WTC11 (cell line): ENCODE results near the gene CBFA2T3. TPM values are rescaled to one million over a fixed set of nuclear protein-coding genes. Genes with fewer than 3 reads are reported as not detected.

Experiments used
- ATAC-seq: fragments of 200-7000 bp; cut with Tn5 transposase; 2 replicates; pipeline ENCODE4 v1.10.0; 2021; ENCODE audit warnings: mild to moderate bottlenecking, moderate library complexity
- CTCF ChIA-PET: fragments of 300-600 bp; sonication (Branson Sonifier 250); formaldehyde crosslinking; loops from one replicate; lab custom pipeline; 2021; ENCODE audit warnings: antibody characterized with exemption; lab: Charles Lee
- POLR2A ChIA-PET: fragments of 350-600 bp; sonication (Branson Sonifier 250); formaldehyde crosslinking; loops from one replicate; lab custom pipeline; 2021; ENCODE audit warnings: antibody characterized with exemption; lab: Charles Lee
- DNase-seq: peaks from one replicate; pipeline ENCODE4 v3.0.0; 2021; ENCODE audit warnings: low spot score
- H3K27ac Mint-ChIP-seq: 2 replicates; pipeline ENCODE4 v1.8.0; 2021; ENCODE audit warnings: mixed read lengths
- H3K27me3 Mint-ChIP-seq: 2 replicates; pipeline ENCODE4 v1.8.0; 2021; ENCODE audit warnings: low read depth, mild to moderate bottlenecking, moderate library complexity, mixed read lengths
- H3K36me3 Mint-ChIP-seq: 2 replicates; pipeline ENCODE4 v1.8.0; 2021; ENCODE audit warnings: mixed read lengths
- H3K4me1 Mint-ChIP-seq: 2 replicates; pipeline ENCODE4 v1.8.0; 2022; ENCODE audit warnings: mixed read lengths
- H3K4me3 Mint-ChIP-seq: 2 replicates; pipeline ENCODE4 v1.8.0; 2021; ENCODE audit warnings: mild to moderate bottlenecking, moderate library complexity, mixed read lengths
- H3K9me3 Mint-ChIP-seq: 2 replicates; pipeline ENCODE4 v1.8.0; 2021; ENCODE audit warnings: mixed read lengths
- ATF1 ChIP-seq: sonication (generic); formaldehyde crosslinking; IDR thresholded peaks from 2 replicates; pipeline ENCODE4 v1.8.1; 2023; ENCODE audit warnings: mild to moderate bottlenecking, moderate library complexity, missing genetic modification reagents
- ATF3 ChIP-seq: sonication (generic); formaldehyde crosslinking; conservative IDR thresholded peaks from 2 replicates; pipeline ENCODE4 v1.8.1; 2022; ENCODE audit warnings: mild to moderate bottlenecking, missing genetic modification reagents
- CREM ChIP-seq: sonication (generic); formaldehyde crosslinking; IDR thresholded peaks from 2 replicates; pipeline ENCODE4 v1.8.1; 2022; ENCODE audit warnings: mild to moderate bottlenecking, missing genetic modification reagents, moderate library complexity
- E2F4 ChIP-seq: sonication (generic); formaldehyde crosslinking; IDR thresholded peaks from 2 replicates; pipeline ENCODE4 v1.8.1; 2022; ENCODE audit warnings: low read depth, mild to moderate bottlenecking, moderate library complexity, missing genetic modification reagents, borderline replicate concordance
- ELF4 ChIP-seq: sonication (generic); formaldehyde crosslinking; IDR thresholded peaks from 2 replicates; pipeline ENCODE4 v1.8.1; 2022; ENCODE audit warnings: low read depth, mild to moderate bottlenecking, moderate library complexity, missing genetic modification reagents
- EMX1 ChIP-seq: fragments of 250-450 bp; sonication (Bioruptor Pico); IDR thresholded peaks from 2 replicates; pipeline ENCODE4 v1.8.0; 2021; ENCODE audit warnings: mild to moderate bottlenecking
- ESRRA ChIP-seq: sonication (generic); formaldehyde crosslinking; IDR thresholded peaks from 2 replicates; pipeline ENCODE4 v1.8.1; 2022; ENCODE audit warnings: mild to moderate bottlenecking, missing genetic modification reagents, borderline replicate concordance
- GABPB1 ChIP-seq: sonication (generic); formaldehyde crosslinking; IDR thresholded peaks from 2 replicates; pipeline ENCODE4 v1.8.1; 2023; ENCODE audit warnings: mild to moderate bottlenecking, missing genetic modification reagents
- GTF2I ChIP-seq: fragments of 250-450 bp; sonication (Bioruptor Pico); conservative IDR thresholded peaks from 2 replicates; pipeline ENCODE4 v1.4.0; 2021; ENCODE audit warnings: mild to moderate bottlenecking
- HMGA2 ChIP-seq: fragments of 250-450 bp; sonication (Bioruptor Pico); IDR thresholded peaks from 2 replicates; pipeline ENCODE4 v1.4.0; 2021; ENCODE audit warnings: mild to moderate bottlenecking, moderate library complexity
- JAZF1 ChIP-seq: fragments of 250-450 bp; sonication (Bioruptor Pico); IDR thresholded peaks from 2 replicates; pipeline ENCODE4 v1.9.0; 2021; ENCODE audit warnings: moderate library complexity, mild to moderate bottlenecking, inconsistent platforms
- KAT7 ChIP-seq: sonication (generic); formaldehyde crosslinking; IDR thresholded peaks from 2 replicates; pipeline ENCODE4 v1.8.1; 2023; ENCODE audit warnings: missing genetic modification reagents, mild to moderate bottlenecking, borderline replicate concordance
- NFATC4 ChIP-seq: fragments of 250-450 bp; sonication (Bioruptor Pico); IDR thresholded peaks from 2 replicates; pipeline ENCODE4 v1.9.0; 2021; ENCODE audit warnings: mild to moderate bottlenecking
- NFE2L1 ChIP-seq: sonication (generic); formaldehyde crosslinking; IDR thresholded peaks from 2 replicates; pipeline ENCODE4 v1.8.1; 2023; ENCODE audit warnings: missing genetic modification reagents
- NFYB ChIP-seq: sonication (generic); formaldehyde crosslinking; conservative IDR thresholded peaks from 2 replicates; pipeline ENCODE4 v1.8.0; 2022; ENCODE audit warnings: low read depth, missing genetic modification reagents
- RORB ChIP-seq: fragments of 250-450 bp; sonication (Bioruptor Pico); IDR thresholded peaks from 2 replicates; pipeline ENCODE4 v1.9.0; 2021; ENCODE audit warnings: mild to moderate bottlenecking
- SMAD3 ChIP-seq: sonication (generic); formaldehyde crosslinking; IDR thresholded peaks from 2 replicates; pipeline ENCODE4 v1.8.0; 2022; ENCODE audit warnings: missing genetic modification reagents, mild to moderate bottlenecking, borderline replicate concordance
- STAT6 ChIP-seq: sonication (generic); formaldehyde crosslinking; conservative IDR thresholded peaks from 2 replicates; pipeline ENCODE4 v1.8.1; 2023; ENCODE audit warnings: mild to moderate bottlenecking, low read depth, missing genetic modification reagents, moderate library complexity
- TP53 ChIP-seq: sonication (generic); formaldehyde crosslinking; IDR thresholded peaks from 2 replicates; pipeline ENCODE4 v1.8.1; 2023; ENCODE audit warnings: mild to moderate bottlenecking, missing genetic modification reagents
- ZMAT4 ChIP-seq: fragments of 250-450 bp; sonication (Bioruptor Pico); IDR thresholded peaks from 2 replicates; pipeline ENCODE4 v1.9.0; 2021; ENCODE audit warnings: mild to moderate bottlenecking
- ZNF121 ChIP-seq: sonication (generic); formaldehyde crosslinking; IDR thresholded peaks from 2 replicates; pipeline ENCODE4 v1.8.0; 2023; ENCODE audit warnings: missing genetic modification reagents
- ZNF263 ChIP-seq: sonication (generic); formaldehyde crosslinking; IDR thresholded peaks from 2 replicates; pipeline ENCODE4 v1.8.1; 2022; ENCODE audit warnings: low read depth, mild to moderate bottlenecking, moderate library complexity, missing genetic modification reagents
- ZNF281 ChIP-seq: sonication (generic); formaldehyde crosslinking; IDR thresholded peaks from 2 replicates; pipeline ENCODE4 v1.8.0; 2023; ENCODE audit warnings: mild to moderate bottlenecking, missing genetic modification reagents
- ZNF425 ChIP-seq: fragments of 250-450 bp; sonication (Bioruptor Pico); conservative IDR thresholded peaks from 2 replicates; pipeline ENCODE4 v1.9.0; 2021; ENCODE audit warnings: mild to moderate bottlenecking
- total RNA-seq: library from RNA; stranded (reverse); gene quantifications from 3 replicates; pipeline ENCODE4 v1.2.3, GENCODE V29; 2021

CBFA2T3 gene
- total RNA-seq, 1 experiment from 2014 or later, result 2.6 TPM

- no peak for TF ChIP-seq ZNF281
- no peak for TF ChIP-seq ATF1 (CRISPR knock-in tag)
- no peak for TF ChIP-seq ZNF263 (CRISPR knock-in tag)
- no peak for TF ChIP-seq CREM (CRISPR knock-in tag)
- no peak for TF ChIP-seq ZNF121 (CRISPR knock-in tag)
- TF ChIP-seq ELF4 (CRISPR knock-in tag), result no peak
- no peak for TF ChIP-seq NFATC4 (CRISPR knock-in tag)
- TF ChIP-seq, all 79 proteins: peak for 0
Observed at GRCh38 chr16:88897696-88898425, 79.1 kb downstream of the CBFA2T3 start (continued).

GRCh38 chr16:88896238-88897070 lies 80.6 kb downstream of the CBFA2T3 start:
- ATAC-seq, result no peak
- H3K27me3 Mint-ChIP-seq, result no peaks in the 10 kb centered on the region
- CTCF ChIA-PET, result no interaction called here

GRCh38 chr16:88895335-88895734 lies 81.7 kb downstream of the CBFA2T3 start:
- DNase-seq (no peak), ATAC-seq (no peak)
- H3K27ac Mint-ChIP-seq, result no peak overlapping the region
- H3K9me3 Mint-ChIP-seq, result no peaks in the 10 kb centered on the region
- ChIA-PET POLR2A (no interaction called here), CTCF (no interaction called here)
- no peak overlapping the region for H3K4me3 Mint-ChIP-seq
- H3K4me1 Mint-ChIP-seq, result no peaks in the 10 kb centered on the region
- no peaks in the 10 kb centered on the region; the same call in 1 of the 2 replicates for H3K27me3 Mint-ChIP-seq
- H3K36me3 Mint-ChIP-seq, result no peaks in the 10 kb centered on the region
- no peak for TF ChIP-seq ZNF425 (CRISPR knock-in tag)
- TF ChIP-seq RORB (CRISPR knock-in tag), result no peak
- no peak for TF ChIP-seq NFYB (CRISPR knock-in tag)
- no peak for TF ChIP-seq KAT7 (CRISPR knock-in tag)
- TF ChIP-seq TP53, result no peak
- no peak for TF ChIP-seq ZMAT4 (CRISPR knock-in tag)
- TF ChIP-seq GABPB1 (CRISPR knock-in tag), result no peak
- TF ChIP-seq NFATC4 (CRISPR knock-in tag), result no peak
- TF ChIP-seq ESRRA (CRISPR knock-in tag), result no peak
- no peak for TF ChIP-seq E2F4 (CRISPR knock-in tag)
- TF ChIP-seq STAT6 (CRISPR knock-in tag), result no peak

More at GRCh38 chr16:88896238-88897070, 80.6 kb downstream of the CBFA2T3 start:
- no peaks in the 10 kb centered on the region for H3K4me1 Mint-ChIP-seq
- no peak overlapping the region for H3K4me3 Mint-ChIP-seq
- H3K9me3 Mint-ChIP-seq, result no peaks in the 10 kb centered on the region
- POLR2A ChIA-PET, result no interaction called here
- DNase-seq, result no peak
- no peak for TF ChIP-seq ATF3 (CRISPR knock-in tag)
- no peak for TF ChIP-seq SMAD3 (CRISPR knock-in tag)
- TF ChIP-seq EMX1 (CRISPR knock-in tag), result no peak
- no peak for TF ChIP-seq HMGA2
- no peak for TF ChIP-seq NFE2L1 (CRISPR knock-in tag)
- no peak for TF ChIP-seq GTF2I (CRISPR knock-in tag)
- TF ChIP-seq JAZF1 (CRISPR knock-in tag), result no peak
- no peak overlapping the region for H3K27ac Mint-ChIP-seq
- H3K36me3 Mint-ChIP-seq, result no peaks in the 10 kb centered on the region
